ENCODE results near the gene DIP2C. TPM values are rescaled to one million over a fixed set of nuclear protein-coding genes. Genes with fewer than 3 reads are reported as not detected.

DIP2C gene
- total RNA-seq, 1 donor from 2014 or later: 11.4 TPM

DNA sequence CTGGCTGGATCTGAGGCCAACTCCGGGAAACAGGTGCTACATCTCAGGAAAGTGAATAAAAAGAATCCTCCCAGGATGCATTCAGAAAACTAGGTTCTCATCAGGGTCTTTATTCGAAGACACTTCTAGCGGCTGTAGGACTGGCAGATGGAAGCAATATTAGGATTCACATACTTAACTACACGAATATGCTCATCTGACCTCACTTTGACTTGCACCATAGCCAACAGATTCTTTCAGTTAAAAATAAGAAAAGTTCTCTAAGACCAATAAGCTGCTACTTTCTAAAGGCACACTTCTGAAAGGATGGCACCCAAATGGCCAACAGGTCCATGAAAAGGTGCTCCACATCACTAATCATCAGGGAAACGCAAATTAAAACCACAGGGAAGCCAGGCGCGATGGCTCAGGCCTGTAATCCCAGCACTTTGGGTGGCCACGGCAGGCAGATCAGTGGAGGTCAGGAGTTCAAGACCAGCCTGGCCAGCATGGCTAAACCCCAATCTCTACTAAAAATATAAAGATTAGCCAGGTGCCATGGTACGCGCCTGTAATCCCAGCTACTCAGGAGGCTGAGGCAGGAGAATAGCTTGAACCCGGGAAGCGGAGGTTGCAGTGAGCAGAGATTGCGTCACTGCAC lies 296.2 kb downstream of the DIP2C start:
- no peak for DNase-seq (ENCODE audit: low read depth)
- TF ChIP-seq, protein P1, sequence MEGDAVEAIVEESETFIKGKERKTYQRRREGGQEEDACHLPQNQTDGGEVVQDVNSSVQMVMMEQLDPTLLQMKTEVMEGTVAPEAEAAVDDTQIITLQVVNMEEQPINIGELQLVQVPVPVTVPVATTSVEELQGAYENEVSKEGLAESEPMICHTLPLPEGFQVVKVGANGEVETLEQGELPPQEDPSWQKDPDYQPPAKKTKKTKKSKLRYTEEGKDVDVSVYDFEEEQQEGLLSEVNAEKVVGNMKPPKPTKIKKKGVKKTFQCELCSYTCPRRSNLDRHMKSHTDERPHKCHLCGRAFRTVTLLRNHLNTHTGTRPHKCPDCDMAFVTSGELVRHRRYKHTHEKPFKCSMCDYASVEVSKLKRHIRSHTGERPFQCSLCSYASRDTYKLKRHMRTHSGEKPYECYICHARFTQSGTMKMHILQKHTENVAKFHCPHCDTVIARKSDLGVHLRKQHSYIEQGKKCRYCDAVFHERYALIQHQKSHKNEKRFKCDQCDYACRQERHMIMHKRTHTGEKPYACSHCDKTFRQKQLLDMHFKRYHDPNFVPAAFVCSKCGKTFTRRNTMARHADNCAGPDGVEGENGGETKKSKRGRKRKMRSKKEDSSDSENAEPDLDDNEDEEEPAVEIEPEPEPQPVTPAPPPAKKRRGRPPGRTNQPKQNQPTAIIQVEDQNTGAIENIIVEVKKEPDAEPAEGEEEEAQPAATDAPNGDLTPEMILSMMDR (conservative IDR thresholded peaks at IDR 0.05; ENCODE audit: low read depth, low read length): no peak
- H3K4me3 ChIP-seq (ENCODE audit: low read depth, low read length): no peak overlapping the region

DNA sequence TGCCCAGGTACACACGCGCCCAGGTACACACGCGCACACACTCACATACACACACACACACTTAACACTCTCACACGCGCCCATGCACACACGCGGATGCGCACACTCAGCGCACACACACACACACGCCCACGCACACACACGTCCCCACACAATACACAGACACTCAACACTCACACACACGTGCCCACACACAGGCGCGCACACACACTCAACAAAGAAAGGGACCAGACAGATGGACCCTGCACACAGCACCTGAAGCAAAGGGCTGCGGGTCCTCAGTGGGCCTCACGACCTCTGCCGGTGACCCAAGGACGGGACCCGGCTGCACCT lies 296.8 kb downstream of the DIP2C start:
- no peak overlapping the region for H3K4me3 ChIP-seq (ENCODE audit: low read depth, low read length)
- DNase-seq (ENCODE audit: low read depth): no peak
- TF ChIP-seq, protein P1 (conservative IDR thresholded peaks at IDR 0.05; ENCODE audit: low read depth, low read length): no peak

DNA sequence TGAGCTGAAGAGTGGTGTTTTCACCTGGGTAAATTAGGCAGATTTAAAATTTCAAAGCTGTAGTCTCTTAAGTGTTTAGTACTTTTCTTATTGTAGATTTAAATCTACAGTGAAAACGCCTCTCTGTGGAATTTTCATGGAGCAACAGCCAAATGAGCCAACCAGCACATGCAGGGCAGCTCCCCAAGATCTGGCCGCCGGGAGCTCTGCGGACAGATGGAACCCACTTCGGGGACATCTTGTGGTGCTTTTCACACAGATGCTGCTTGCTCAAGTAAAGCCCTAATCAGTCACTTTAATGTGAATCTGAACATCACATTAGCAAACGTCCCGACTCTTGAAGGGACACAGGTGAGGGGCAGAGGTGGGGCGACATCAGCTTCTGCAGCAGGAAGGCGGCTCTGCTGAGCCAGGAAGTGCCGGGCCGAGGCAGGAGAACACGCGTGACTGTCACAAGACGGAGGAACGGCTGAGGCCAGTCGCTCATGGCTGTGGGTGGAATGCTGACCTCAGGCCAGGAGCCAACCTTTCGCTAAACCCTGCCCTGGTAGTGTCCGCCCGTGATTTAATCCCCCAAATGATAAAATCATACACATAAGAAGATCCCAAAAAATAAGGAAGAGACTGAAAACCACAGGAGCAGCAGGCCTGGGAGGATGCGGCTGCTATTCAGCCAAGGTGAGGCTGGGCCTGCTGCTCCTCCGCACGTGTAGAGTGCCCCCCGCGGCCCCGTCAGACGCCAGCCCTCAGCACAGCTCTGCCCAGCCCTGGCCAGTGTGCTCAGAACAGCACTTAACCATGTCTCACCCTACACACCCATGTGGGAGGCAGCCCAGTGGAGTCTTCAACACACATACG lies 297.4 kb downstream of the DIP2C start:
- no peak for DNase-seq (ENCODE audit: low read depth)
- no peak overlapping the region for H3K4me3 ChIP-seq (ENCODE audit: low read depth, low read length)
- TF ChIP-seq, protein P1 (conservative IDR thresholded peaks at IDR 0.05; ENCODE audit: low read depth, low read length): no peak

DNA sequence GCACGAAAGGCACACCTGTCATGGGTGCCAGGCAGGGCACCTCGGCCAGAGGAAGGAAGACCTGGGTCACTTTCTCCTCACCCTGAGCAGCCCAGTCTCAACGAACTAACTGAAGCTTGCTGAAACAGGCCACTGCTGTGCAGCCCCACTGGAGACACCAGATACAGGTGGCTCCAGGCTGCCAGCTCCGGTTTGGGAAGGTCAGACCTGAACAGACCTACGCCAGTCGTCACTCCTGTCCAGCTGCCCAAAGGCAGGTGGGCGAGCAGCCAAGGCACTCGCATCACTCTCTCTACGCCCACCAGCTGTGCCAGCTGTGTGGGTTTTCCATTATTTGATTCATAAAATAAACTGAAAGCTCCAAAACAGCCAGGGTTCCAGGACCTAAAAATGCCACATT lies 298.2 kb downstream of the DIP2C start:
- H3K4me3 ChIP-seq (ENCODE audit: low read depth, low read length): no peak overlapping the region
- DNase-seq (ENCODE audit: low read depth): no peak
- TF ChIP-seq, protein P1 (conservative IDR thresholded peaks at IDR 0.05; ENCODE audit: low read depth, low read length): no peak

DNA sequence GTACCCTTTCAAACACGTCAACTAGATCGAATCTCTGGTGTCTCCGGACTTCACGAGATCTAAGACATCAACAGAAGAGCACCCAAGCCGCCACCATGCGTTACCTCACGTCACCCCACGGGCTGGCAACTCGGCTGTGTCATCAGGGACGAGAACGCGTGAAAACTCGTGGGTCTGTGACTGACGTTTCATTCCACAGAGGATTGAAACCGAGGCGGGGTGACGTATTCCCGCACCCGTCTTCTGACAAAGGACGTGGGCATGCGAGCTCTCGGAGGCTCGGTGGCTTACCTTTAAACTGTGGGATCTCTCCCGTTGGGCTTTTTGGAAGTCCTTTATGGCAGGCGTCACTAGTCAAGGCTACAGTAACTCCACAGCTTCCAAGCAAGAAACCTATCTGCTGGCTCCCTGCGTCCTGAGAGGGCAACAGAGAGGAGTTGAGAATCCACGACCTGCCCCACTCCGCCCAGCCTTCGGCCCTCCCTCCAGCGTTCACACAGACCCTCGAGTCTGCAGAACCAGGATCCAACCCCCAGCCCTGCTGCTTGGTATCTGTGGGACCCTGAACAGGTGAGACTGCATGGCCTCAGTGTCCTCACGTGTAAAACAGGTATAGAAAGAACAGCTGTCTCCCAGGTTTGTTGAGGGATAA lies 298.9 kb downstream of the DIP2C start:
- H3K4me3 ChIP-seq (ENCODE audit: low read depth, low read length): no peak overlapping the region
- TF ChIP-seq, protein P1 (conservative IDR thresholded peaks at IDR 0.05; ENCODE audit: low read depth, low read length): no peak
- no peak for DNase-seq (ENCODE audit: low read depth)

DNA sequence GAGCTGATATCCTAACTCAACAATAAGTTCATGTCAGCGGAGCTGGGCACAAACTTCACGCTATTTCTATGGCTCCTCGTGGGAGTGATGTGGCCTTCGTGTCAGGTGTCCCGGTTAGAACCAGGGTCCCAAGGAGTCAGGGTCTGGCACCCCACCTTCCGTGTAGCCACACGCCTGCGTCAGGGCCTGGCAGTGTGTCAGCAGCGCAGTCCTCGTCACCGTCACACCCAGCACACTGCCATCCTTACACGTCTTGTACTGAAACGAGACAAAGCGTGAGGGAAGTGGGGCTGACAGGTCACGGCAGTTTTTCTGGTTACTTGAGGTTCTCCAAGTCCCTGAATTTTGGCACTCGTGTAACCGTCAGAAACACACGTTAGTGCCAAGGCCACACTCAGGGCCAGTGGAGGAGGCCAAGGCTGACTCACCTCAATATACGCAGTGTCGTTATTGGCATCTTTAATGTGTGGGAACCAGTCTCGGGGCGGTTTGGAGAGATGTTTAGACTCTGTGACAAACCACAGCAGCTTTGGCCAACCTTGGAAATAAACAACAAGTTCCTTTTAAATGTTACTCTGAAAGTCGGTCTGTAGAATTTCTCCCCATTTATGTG lies 299.5 kb downstream of the DIP2C start:
- no peak for DNase-seq (ENCODE audit: low read depth)
- H3K4me3 ChIP-seq (ENCODE audit: low read depth, low read length): no peak overlapping the region
- TF ChIP-seq, protein P1 (conservative IDR thresholded peaks at IDR 0.05; ENCODE audit: low read depth, low read length): no peak
